IPS-18c (cell line): ENCODE measurements around the gene METRNL.

Experiments
- H3K4me3 ChIP-seq: 2 replicates; pipeline ENCODE4 v1.7.0; 2013; ENCODE audit warnings: low read depth, mild to moderate bottlenecking, low read length, moderate library complexity; ENCODE audit not compliant: insufficient read depth
- H3K9me3 ChIP-seq: one replicate; pipeline ENCODE4 v1.6.1; 2013; ENCODE audit warnings: mild to moderate bottlenecking, low read length, moderate library complexity; ENCODE audit not compliant: control insufficient read depth, insufficient read depth

Gene METRNL

GRCh38 chr17:83105512-83105911, 26.1 kb downstream of the METRNL start:
- Histone ChIP-seq H3K4me3 (no peak overlapping the region), H3K9me3 (no peaks in the 10 kb centered on the region)

GRCh38 chr17:83106056-83106588, 26.7 kb downstream of the METRNL start:
- Histone ChIP-seq H3K9me3 (no peaks in the 10 kb centered on the region), H3K4me3 (no peak overlapping the region)

GRCh38 chr17:83106913-83107655, 27.7 kb downstream of the METRNL start:
- no peak overlapping the region for H3K4me3 ChIP-seq
- H3K9me3 ChIP-seq, result no peaks in the 10 kb centered on the region

DNA sequence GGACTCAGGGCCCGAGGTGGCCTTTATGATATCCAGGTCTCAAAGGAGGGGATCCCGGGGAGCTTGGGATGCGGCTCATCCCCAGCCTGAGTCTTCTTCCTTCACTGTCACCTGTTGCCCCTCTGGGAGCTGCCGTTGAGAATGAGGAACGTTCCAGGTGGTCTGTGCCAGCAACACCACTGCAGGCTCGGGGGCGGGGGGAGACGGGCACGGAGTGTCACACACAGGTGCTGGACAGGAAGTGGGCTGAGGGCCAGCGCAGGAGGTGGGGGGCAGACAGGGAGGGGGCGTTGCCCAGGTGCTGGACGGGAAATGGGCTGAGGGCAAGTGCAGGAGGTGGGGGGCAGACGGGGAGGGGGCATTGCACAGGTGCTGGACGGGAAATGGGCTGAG, 28.2 kb downstream of the METRNL start:
- Histone ChIP-seq H3K9me3 (no peaks in the 10 kb centered on the region), H3K4me3 (no peak overlapping the region)

DNA sequence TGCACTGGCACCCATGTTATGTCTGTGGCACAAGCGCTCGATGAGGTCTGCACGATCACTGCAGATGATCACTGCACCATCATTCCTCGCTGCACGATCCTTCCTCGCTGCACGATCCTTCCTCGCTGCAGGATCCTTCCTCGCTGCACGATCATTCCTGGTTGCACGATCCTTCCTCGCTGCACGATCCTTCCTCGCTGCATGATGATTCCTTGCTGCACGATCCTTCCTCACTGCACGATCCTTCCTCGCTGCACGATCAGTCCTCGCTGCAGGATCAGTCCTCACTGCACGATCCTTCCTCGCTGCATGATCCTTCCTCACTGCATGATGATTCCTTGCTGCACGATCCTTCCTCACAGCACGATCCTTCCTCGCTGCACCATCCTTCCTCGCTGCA, 29.3 kb downstream of the METRNL start:
- H3K4me3 ChIP-seq, result no peak overlapping the region
- no peaks in the 10 kb centered on the region for H3K9me3 ChIP-seq

DNA sequence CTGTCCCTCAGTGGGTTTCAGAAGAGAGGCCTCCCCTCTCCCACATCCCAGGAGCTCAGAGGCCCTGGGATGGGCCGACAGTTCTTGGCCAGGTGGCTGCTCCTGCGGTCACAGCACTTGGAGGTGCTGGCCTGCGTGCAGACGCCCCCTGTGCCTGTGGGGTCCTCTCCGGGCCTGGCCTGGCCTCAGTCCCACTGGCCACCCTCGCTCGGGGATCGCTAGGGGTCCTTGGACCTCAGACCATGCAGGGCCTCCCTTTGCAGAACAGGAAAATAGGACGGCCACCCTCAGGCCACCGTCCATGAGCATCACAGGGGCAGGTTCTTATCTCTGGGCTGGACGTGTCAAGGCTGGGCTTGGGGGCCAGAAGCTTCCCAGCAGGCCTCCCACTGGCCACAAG, 30.0 kb downstream of the METRNL start:
- Histone ChIP-seq H3K9me3 (no peaks in the 10 kb centered on the region), H3K4me3 (no peak overlapping the region)

DNA sequence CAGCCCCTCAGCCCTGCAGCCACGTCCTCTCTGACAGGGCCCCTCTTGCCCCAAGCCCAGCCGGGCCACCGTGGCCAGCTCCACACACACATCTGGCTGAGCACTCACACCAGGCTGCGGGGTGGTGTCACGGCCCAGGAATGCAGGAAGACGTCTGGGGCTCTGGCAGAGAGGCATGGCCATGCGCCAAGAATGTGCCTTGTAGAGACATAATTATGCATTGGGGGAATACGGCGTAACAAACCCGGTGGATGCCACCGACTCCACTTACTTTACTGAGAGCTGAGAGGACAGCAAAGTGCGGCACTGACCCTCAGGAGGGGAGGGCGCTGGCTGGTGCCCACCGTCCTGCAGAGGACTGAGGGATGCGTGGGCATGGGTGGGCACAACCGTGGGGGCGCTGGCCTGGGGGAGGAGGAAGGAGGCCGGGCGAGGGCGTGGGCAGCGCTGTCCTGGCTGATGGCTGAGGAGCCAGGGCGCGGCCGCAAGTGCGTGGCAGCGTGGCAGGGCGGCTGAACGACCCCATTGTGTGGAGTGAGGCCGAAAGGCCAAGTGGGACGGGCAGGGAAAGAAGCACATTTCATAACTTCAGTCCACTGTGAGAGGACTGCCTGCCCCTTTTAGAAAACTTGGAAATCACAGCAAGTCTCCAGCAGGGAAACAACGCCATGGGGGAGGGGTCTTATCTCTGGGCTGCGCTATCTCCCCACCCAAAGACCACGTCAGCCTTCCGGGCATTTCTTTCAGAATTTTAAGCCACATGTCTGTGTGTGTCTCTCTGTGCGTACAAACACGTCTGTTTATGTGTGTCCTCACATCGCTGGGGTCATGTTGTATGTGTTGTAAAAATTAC, 30.6 kb downstream of the METRNL start:
- Histone ChIP-seq H3K9me3 (no peaks in the 10 kb centered on the region), H3K4me3 (no peak overlapping the region)

GRCh38 chr17:83110735-83111134, 31.3 kb downstream of the METRNL start:
- Histone ChIP-seq H3K9me3 (no peaks in the 10 kb centered on the region), H3K4me3 (no peak overlapping the region)

DNA sequence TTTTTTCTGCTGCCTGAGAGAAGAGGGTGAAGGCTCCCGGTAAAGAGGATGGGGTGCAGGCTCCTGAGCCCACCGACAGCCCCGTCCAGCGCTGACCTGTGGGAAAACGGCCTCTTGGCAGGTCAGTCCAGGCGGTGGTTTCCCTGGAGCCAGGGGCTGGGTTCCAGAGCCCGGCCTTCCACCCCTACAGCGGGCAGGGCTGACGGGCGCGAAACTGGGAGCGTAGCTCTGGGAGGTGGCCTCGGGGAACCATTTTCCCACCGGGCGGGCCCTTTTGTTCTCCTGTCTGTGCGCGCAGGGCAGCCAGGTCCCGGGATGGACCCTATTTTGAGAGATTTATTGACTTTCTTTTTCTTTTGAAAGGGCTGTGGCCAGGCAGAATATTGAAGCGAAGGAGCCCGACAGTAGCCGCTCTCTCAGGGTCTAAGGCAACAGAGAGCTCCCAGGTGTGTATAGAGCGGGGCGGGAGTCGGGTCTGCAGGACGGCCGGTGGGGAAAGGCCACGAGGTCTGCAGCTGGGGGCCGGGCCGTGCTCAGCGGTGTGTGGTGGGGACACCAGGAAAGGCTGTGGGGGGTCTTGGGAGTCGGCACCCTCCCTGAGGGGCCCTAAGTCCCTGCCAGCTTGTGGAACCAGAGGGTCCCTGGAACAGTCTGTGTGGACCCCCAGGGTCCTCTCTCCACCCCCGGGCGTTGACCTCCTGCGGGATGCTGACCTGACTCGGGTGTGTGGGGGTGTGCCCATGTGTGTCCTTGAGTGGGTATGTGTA, 32.3 kb downstream of the METRNL start:
- Histone ChIP-seq H3K4me3 (no peak overlapping the region), H3K9me3 (no peaks in the 10 kb centered on the region)

DNA sequence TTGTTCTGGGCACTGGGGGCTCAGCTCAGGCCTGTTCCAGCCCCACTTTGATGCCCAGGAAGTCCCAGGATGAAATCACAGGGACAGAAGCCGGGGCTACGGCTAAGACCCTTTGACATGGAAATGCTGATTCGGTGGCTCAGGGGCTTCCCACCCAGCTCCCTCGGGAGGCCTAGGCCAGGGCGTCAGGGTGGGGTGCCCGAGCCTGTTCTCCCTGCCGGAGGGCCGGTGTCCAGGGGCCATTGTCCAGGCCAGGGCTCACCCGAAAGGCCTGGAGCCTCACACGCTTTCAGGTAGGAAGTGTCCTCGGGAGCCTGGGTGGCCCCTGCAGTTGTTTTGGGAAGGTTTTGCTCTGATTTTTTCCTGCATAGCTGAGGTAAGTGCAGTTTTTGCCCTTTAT, 34.0 kb downstream of the METRNL start:
- no peak overlapping the region for H3K4me3 ChIP-seq

DNA sequence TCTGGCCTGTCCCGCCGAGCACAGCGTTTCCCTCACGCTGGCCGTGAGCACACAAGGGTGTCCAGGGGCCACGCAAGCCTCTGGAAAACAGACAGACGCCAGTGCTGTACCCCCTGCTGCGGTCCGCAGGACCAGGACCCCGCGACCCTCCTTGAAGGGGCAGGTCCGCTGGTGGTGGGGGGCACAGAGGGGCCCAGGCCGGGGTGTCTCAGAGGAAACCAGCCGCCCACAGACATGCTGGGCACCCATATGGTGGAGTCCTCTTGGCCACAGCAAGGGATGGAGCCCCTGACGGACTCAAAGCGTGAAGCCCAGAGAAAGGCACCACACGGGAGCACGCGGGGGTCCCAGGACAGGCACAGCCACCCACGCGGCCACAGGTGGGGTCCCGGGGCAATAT, 34.4 kb downstream of the METRNL start:
- Histone ChIP-seq H3K9me3 (no peaks in the 10 kb centered on the region), H3K4me3 (no peak overlapping the region)

More for the DNA sequence above, 34.0 kb downstream of the METRNL start:
- H3K9me3 ChIP-seq, result no peaks in the 10 kb centered on the region

DNA sequence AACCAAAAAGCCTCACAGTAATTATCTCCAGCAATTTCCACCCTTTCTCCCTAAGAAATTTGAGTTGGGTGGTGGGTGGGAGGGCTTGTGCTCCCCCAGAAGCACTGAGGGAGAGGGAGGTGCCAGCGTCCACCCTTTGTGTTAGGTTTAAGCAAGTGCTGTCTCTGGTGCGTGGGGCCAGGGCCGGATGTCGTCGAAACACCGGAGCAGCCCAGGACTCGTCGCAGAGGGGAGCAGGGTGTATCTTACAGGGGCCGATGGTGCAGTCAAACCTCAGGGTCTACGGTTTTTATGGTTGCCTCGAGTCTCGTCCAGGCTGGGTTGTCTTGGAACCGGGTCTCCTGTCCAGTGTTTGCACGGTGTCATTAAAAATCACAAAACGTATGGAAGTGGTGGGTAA, 35.3 kb downstream of the METRNL start:
- Histone ChIP-seq H3K4me3 (no peak overlapping the region), H3K9me3 (no peaks in the 10 kb centered on the region)

DNA sequence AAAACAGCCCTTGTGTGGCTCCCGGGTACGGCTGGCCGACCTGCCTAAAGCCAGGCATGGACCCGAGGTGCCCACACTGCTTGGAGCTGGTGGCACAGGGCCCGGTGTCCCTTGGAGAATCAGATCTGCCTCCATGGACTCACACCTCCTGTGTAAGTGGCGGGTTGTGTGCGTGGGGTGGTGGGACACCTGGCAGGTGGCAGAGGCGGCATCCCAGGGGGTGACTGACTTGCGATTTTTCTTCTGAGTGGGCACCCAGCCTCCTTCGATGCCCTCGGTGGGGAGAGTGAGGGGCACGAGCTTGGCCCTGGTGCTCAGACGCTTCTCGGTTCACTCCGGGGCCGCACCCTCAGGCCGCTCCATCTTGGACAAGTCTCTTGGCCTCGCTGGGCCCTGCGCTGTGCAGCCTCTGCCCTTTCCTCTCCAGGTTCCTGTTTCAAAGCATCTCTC, 35.8 kb downstream of the METRNL start:
- no peaks in the 10 kb centered on the region for H3K9me3 ChIP-seq
- H3K4me3 ChIP-seq, result no peak overlapping the region

DNA sequence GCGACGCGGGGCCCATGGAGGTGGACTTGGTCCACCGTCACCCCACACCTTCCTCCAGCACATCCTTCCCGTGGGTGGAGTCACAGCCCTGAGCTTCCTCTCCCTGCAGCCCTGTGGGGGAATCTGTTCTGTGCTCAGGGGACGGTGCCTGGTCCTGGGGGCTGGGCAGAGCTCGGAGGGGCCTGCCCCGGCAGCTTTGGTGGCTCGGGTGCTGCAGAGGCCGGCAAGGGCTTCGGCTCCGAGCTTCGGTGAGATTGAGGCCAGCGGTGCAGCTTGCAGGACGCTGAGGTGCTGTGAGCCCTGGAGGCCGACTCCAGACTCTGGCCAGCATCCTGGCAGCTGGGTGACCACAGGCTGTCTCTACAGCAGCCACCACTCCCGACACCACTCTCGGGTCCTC, 36.4 kb downstream of the METRNL start:
- Histone ChIP-seq H3K4me3 (no peak overlapping the region), H3K9me3 (no peaks in the 10 kb centered on the region)

DNA sequence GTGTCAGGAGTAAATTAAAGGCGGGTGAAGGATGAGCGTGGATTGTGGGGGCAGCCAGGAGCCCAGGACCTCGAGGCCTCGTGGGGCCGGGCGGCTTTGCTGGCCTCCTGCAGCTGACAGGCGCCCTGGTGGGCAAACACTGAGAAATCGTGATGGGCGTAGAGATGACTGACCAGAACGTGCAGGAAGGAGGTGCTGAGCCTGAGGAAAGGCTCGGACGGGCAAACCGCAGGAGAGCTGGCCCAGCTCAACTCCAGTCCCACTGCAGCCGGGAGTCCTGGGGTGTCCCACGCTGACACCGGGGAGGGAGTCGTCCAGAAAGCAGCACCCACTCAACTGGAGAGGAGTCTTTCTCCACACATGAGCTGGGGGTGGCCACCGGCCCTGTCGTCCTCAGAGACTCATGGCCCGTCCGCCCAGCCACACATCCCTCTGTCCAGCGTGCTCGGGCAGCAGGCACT, 36.9 kb downstream of the METRNL start:
- Histone ChIP-seq H3K9me3 (no peaks in the 10 kb centered on the region), H3K4me3 (no peak overlapping the region)

- Histone ChIP-seq H3K9me3 (no peaks in the 10 kb centered on the region), H3K4me3 (no peak overlapping the region)
Measured at GRCh38 chr17:83116783-83117555, 37.6 kb downstream of the METRNL start.

- Histone ChIP-seq H3K9me3 (no peaks in the 10 kb centered on the region), H3K4me3 (no peak overlapping the region)
Measured at GRCh38 chr17:83117583-83117982, 38.2 kb downstream of the METRNL start.
